Measurements from ENCODE around the gene FAAP20.

FAAP20 gene

GRCh38 chr1:2193514-2194281 lies 874 bp downstream of the FAAP20 start:
- no peak for DNase-seq

GRCh38 chr1:2192031-2192995 lies 2.3 kb downstream of the FAAP20 start:
- no peak for DNase-seq

DNA sequence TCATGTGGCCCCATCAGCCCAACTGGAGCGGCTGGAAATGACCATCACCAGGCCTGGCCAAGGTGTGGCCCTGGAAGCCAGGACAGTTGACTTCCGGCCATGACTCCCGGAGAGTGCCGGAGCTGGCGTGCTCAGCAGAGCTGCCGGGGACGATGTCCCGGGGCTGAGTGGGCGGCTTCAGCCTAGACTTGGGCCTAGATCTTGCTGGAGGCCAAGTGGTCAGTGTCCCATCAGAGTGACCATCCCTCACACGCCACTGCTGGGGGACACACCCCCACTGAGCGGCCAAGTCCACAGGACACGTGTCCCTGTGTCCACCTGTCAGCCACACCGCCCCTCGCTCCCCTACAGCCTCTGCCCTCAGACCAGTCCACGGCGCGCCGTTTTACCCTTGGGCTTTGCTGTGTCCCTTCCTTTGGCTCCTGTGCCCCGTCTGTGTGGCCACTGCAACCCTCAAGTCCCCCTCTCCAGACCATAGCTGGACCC lies 4.0 kb downstream of the FAAP20 start:
- DNase-seq = no peak

DNA sequence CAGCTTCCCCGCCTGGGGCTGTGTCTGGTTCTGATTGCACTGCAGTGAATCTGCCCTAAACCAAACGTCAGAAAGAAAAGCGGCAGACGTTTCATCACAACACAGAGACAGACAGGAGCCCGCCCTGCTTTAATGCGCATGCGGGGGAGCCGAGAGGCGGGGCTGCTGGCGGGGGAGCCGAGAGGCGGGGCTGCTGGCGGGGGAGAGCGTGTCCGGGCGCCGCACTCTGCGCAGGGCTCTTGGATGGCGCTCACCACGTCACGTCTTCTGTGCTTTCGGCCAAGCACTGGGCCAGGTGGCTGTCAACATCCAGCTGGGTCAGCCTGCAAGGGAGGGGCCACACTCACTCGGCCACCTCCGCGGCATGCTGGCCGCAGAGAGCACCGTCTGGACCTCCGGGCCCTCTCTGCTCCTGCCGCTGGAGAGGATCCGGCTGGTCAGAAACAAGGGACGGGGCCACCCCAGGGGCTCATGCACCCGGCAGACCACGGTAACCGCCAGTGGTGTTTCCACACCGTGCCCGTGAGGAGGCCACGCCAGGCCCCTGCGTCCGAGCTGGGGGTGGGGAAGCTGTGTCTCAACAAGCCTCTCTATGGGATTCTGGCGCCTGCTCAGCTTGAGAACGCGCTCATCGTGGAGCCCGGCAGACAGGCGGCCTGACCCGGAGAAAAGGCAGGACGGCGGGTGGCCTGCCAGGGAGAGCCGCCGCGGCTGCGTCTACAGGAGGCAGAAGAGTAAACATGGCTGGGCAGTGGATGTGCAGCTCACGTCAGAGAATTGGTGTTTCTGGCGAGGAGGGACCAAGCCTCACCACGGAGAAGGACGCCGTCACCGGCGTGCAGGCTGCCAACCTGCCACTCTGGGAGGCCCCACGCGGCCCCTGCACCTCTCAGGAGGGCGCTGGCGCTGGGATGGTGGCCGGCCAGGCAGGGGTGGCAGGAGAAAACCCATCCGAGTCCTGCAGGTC lies 4.8 kb downstream of the FAAP20 start:
- DNase-seq = peak; percentile 91

DNA sequence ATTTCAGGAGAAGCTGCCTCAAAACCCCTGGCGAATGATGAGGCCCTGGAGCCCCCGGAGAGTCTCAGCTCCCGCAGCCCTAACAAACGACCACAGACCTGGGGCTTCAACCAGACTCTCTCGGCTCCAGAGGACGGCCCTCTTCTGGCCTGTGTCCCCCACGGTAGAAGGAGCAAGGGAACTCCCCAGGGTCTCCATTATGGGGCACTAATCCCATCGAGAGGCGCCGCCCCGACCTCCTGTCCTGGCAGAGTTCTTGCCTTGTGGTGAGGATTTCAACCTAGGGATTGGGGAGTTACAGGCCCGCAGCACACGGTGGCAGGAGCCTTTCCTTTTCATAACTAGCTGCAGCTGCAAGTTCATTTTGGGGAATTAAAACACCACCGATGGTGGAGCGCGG lies 6.2 kb downstream of the FAAP20 start:
- no peak for DNase-seq

- no peak for DNase-seq
Measured at GRCh38 chr1:2187619-2188018, 7.0 kb downstream of the FAAP20 start.

GRCh38 chr1:2186901-2187300 lies 7.7 kb downstream of the FAAP20 start:
- no peak for DNase-seq

- DNase-seq = no peak
Measured at GRCh38 chr1:2185880-2186855, 8.4 kb downstream of the FAAP20 start.

GRCh38 chr1:2184934-2185333 lies 9.6 kb downstream of the FAAP20 start:
- DNase-seq = no peak

DNA sequence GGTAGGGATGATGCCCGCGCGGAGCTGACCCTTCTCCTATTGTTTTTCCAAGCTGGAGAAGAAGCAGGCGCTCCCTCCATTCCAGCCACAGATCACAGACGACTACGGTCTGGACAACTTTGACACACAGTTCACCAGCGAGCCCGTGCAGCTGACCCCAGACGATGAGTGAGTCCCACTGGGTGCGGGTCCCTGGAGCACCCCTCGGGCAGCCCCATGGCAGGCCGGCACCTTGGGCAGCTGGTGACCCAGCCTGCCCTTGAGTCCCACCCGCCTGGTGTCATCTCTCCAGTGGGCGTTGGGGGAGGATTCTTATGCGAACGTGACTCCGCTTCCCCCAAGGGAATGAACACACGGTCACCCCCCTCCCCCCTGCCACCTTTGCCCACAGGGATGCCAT lies 10.0 kb downstream of the FAAP20 start:
- no peak for DNase-seq

DNA sequence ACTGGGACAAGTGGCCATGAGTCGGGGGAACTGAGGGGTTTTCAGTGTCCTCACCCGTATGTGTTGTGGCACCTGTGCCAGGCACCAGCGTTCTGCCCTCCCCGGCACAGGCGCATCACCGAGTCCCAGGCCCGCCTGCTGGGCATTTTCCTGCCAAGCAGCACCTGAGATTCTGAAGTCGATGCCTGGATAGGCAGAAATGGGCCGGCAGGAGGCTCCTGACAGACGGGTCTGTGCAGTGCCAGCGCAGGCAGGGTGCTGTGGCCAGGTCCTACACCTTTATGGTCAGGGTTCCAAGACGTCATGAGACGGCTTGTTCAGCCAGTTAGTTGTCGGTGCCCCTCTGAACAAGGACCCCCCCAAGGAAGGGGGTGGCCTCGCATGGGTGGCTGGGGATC lies 10.6 kb downstream of the FAAP20 start:
- no peak for DNase-seq

DNA sequence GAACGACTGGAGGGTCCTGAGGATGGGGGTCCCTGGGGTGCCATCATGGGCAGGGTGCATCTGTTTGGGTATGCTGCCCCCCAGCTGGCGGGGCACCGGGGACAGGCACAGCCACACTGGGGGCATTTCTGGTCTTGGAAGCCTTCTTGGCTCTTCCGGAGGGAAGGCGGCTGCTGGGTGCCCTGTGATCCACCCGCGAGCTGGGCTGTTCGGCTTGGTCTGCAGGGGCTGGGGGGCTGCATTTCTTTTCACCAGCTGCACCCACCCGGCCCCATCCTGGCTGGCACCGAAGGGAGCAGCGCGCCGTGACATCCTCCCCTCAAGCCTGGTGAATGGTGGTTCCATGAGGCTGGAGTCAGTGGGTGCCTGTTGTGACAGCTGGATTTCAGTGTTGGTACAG lies 12.2 kb downstream of the FAAP20 start:
- no peak for DNase-seq

GRCh38 chr1:2181752-2182151 lies 12.8 kb downstream of the FAAP20 start:
- no peak for DNase-seq

DNA sequence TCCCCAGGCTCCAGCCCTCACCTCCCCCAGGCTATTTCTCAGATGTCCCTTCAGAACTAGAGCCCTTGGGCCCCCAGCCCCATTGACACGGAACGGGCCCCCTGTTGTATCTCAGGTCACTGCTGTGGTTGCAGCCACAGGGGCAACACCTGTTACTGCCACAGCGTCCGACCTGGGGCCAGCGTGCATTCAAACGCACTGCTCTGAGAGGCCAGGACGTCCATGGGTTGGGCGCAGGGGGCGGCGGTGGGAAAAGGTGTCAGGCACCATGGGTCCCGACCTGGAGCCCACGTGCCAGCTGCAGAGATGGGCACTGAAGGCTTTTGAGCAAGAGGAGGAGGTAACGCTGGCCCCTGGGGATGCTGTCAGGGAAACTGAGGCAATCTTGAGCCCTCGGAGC lies 13.3 kb downstream of the FAAP20 start:
- no peak for DNase-seq

DNA sequence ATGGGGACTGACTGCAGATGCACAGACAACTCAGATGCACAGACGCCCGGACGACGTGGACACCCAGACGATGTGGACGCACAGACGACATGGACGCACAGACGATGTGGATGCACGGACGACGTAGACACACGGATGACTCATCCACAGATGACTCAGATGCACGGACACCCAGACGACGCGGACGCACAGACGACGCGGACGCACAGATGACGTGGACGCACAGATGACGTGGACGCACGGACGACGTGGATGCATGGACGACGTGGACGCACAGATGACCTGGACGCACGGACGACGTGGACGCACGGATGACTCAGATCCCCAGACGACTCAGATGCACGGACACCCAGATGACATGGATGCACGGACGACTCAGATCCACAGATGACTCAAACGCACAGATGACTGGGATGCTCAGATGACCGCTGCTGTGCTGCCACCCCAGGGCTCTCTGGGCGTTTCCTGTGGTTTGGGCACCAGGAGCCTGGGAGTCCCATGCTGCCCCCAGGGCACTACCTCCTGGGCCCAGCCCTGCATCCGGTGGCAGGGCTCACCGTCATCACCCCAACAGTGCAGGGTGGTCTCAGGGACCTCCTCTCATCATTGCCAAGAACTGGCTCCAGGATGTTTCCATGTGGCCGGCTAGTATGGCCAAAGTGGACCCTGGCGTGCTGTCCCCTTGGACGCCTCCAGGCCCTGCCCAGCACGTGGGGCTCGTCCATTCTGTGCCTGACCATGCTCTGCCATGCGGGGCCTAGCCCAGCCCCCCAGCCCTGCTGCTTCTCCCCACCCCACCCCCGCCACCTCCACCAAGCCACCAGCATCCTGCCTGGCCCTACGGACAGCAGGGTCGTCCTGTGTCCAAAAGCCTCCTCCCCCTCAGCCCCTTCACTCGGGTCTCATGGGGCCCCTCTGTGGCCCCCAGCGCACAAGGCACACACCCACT lies 14.0 kb downstream of the FAAP20 start:
- DNase-seq = no peak

DNA sequence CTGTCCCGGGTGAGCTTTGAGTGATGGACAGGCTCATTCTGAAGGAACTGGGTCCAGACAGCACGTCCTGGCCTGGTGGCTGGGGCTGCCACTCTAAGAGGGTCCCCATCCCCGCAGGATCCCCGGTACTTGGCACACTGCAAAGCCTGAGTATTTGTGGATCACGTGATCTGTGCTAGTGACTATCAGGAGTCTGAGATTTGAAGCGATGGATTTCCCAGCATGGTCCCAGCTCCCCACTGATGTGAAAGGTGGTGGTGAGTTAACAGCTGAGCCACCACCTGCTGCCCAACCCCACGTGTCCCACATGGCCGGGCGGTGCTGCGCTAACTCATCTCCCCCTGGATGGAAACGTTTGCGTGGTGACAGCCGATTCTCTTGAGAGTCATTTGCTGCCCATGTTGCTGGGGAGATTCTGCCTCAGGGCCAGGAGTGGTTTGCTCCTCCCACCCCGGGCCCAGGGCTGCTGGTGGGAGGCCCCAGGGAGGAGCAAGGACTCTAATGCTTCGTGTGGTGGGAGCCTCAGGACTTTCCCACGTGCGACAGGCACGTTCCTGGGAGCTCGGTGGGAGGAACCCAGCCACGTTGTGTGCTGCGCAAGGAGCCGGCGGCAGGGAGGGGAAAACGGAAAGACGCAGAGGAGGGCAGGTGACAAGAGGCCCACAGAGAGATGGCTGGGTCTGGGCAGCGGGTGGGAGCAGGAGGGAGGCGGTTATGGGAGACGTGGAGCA lies 15.1 kb downstream of the FAAP20 start:
- no peak for DNase-seq

GRCh38 chr1:2178875-2179274 lies 15.7 kb downstream of the FAAP20 start:
- no peak for DNase-seq

DNA sequence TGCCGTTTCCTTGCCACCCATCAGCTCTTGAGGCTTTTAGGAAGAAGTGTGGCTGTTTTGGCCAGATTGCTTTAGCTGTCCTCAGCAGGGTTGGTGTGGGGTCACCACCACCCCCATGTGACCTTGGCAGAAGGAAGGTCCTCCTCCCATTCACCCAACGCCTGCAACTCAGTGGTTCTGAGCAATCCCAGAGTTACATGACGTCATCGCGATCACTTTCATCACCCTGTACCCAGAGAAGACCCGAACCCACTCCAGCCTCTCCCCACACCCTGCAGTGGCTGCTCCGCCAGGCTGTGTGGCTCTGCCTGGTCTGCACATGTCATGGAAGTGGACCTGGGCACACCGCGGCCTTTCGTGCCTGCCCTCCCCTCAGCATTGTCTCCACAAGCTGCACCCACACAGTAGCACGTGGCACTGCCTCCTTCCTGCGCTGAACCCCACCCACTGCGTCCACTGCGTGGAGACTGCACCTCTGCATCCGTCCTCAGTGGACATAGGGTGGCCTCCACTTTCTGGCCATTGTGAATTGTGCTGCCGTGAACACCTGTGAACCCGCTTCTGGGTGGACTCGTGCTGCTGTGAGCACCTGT lies 16.5 kb downstream of the FAAP20 start:
- no peak for DNase-seq

GRCh38 chr1:2177541-2177940 lies 17.0 kb downstream of the FAAP20 start:
- DNase-seq = no peak

Measured in NCI-H2029 (cell line).